Sigmoid colon (tissue), 4 donors: ENCODE results near the gene MAP1LC3B.

Experiments
- POLR2A ChIP-seq, 2 donors: fragments of 450-650 bp; IDR thresholded peaks; one replicate each; pipeline ENCODE4 v1.6.1; 2016; ENCODE audit warnings: antibody characterized with exemption in 2 of 2, mild to moderate bottlenecking in 2 of 2, moderate library complexity in 2 of 2
- POLR2AphosphoS5 ChIP-seq, 4 donors: sonication (generic); formaldehyde crosslinking; IDR thresholded peaks; one replicate each; pipeline ENCODE4 v1.6.1; 2017; ENCODE audit warnings: antibody characterized with exemption in 4 of 4
- TF ChIP-seq, protein P1 (sequence below), 4 experiments: fragments of 450-650 bp in 3 of 4; fragments of 200-600 bp in 1 of 4; IDR thresholded peaks; one replicate each; pipeline ENCODE4 v1.5.1; 2016 to 2019; ENCODE audit warnings: antibody characterized with exemption in 4 of 4, mild to moderate bottlenecking in 3 of 4, moderate library complexity in 2 of 4

DNA sequence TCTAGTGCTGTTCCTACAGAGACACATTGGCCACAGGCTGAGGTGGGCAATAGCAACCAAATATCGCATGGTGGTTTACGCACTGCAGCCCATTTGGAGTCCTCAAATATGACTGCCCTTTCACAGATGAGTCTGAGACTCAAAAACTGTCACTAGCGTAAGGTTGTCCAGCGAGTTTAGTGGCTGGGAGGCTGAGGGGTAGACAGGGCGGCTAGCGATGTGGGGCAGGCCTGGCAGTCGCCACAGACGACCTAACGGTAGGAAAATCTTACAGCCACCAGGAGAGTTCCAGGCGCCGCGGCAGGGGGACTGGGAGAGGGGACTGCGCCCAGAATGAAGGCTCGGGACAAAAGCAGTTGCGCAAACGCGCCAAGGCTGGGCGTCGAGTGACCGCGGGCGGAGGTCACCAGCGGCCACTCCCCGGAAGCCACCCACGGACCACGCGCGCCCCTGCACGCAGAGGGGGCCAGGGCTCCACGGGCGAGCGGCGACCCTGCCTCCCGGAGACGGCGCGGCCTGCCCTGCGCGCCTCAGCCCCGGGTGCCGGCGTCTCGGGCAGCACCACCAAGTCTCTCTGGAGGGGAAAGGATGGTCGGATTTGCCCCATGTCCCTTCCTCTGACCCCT is 699 bp upstream of the MAP1LC3B start:
- TF ChIP-seq, protein P1, sequence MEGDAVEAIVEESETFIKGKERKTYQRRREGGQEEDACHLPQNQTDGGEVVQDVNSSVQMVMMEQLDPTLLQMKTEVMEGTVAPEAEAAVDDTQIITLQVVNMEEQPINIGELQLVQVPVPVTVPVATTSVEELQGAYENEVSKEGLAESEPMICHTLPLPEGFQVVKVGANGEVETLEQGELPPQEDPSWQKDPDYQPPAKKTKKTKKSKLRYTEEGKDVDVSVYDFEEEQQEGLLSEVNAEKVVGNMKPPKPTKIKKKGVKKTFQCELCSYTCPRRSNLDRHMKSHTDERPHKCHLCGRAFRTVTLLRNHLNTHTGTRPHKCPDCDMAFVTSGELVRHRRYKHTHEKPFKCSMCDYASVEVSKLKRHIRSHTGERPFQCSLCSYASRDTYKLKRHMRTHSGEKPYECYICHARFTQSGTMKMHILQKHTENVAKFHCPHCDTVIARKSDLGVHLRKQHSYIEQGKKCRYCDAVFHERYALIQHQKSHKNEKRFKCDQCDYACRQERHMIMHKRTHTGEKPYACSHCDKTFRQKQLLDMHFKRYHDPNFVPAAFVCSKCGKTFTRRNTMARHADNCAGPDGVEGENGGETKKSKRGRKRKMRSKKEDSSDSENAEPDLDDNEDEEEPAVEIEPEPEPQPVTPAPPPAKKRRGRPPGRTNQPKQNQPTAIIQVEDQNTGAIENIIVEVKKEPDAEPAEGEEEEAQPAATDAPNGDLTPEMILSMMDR (IDR thresholded peaks at IDR 0.05) = no peak
- TF ChIP-seq POLR2A (IDR thresholded peaks at IDR 0.05) = no peak
- TF ChIP-seq POLR2AphosphoS5 (IDR thresholded peaks at IDR 0.05) = no peak
